WTC11 (cell line): ENCODE results near the gene CKB.

Experiments
- CREM ChIP-seq: sonication (generic); formaldehyde crosslinking; IDR thresholded peaks from 2 replicates; pipeline ENCODE4 v1.8.1; 2022; ENCODE audit warnings: mild to moderate bottlenecking, missing genetic modification reagents, moderate library complexity
- FOXP1 ChIP-seq: sonication (generic); formaldehyde crosslinking; IDR thresholded peaks from 2 replicates; pipeline ENCODE4 v1.8.0; 2022; ENCODE audit warnings: missing genetic modification reagents, mild to moderate bottlenecking, moderate library complexity, borderline replicate concordance
- MXD4 ChIP-seq: fragments of 250-450 bp; sonication (Bioruptor Pico); IDR thresholded peaks from 2 replicates; pipeline ENCODE4 v1.8.0; 2021; ENCODE audit warnings: mild to moderate bottlenecking, moderate library complexity, borderline replicate concordance
- NFYB ChIP-seq: sonication (generic); formaldehyde crosslinking; conservative IDR thresholded peaks from 2 replicates; pipeline ENCODE4 v1.8.0; 2022; ENCODE audit warnings: low read depth, missing genetic modification reagents
- NR2C2 ChIP-seq: sonication (generic); formaldehyde crosslinking; IDR thresholded peaks from 2 replicates; pipeline ENCODE4 v1.8.0; 2022; ENCODE audit warnings: mild to moderate bottlenecking, missing genetic modification reagents
- RELA ChIP-seq: sonication (generic); formaldehyde crosslinking; IDR thresholded peaks from 2 replicates; pipeline ENCODE4 v1.8.1; 2022; ENCODE audit warnings: missing genetic modification reagents, mild to moderate bottlenecking, borderline replicate concordance
- ZNF138 ChIP-seq: sonication (generic); formaldehyde crosslinking; conservative IDR thresholded peaks from 2 replicates; pipeline ENCODE4 v1.8.1; 2022; ENCODE audit warnings: mild to moderate bottlenecking, moderate library complexity, missing genetic modification reagents
- ZNF317 ChIP-seq: sonication (generic); formaldehyde crosslinking; IDR thresholded peaks from 2 replicates; pipeline ENCODE4 v1.8.1; 2023; ENCODE audit warnings: low read depth, mild to moderate bottlenecking, moderate library complexity, missing genetic modification reagents, borderline replicate concordance
- ZNF416 ChIP-seq: fragments of 250-450 bp; sonication (Bioruptor Pico); IDR thresholded peaks from 2 replicates; pipeline ENCODE4 v1.9.0; 2021; ENCODE audit warnings: mild to moderate bottlenecking, inconsistent platforms
- TF ChIP-seq, protein P1 (sequence below): fragments of 200-600 bp; IDR thresholded peaks from 2 replicates; pipeline ENCODE4 v1.8.0; 2022; ENCODE audit warnings: antibody characterized with exemption
- TF ChIP-seq, protein P2 (sequence below): sonication (generic); formaldehyde crosslinking; IDR thresholded peaks from 2 replicates; pipeline ENCODE4 v1.8.1; 2023; ENCODE audit warnings: mild to moderate bottlenecking, missing genetic modification reagents, moderate library complexity
- TF ChIP-seq, protein P3 (sequence below): sonication (generic); formaldehyde crosslinking; IDR thresholded peaks from 2 replicates; pipeline ENCODE4 v1.8.0; 2022; ENCODE audit warnings: mild to moderate bottlenecking, missing genetic modification reagents

DNA sequence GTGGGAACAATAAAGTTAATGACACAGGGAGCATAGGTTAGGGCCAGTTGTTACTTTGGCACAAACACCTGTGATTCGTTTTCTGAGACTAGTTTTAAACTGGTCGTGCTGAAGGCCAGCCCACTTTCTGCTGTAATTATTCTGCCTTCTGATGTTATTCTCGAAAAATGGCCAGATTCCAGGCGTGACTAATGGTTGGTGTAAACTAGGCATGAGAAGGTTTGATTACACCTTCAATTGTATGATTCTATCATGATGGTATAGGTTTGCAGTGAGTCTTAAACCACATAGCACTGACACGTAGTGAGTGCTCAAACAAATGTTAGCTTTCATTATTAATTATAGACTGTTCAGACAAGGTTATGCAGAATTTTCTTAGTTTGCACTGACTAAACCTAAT, 39.0 kb downstream of the CKB start:
- TF ChIP-seq, protein P1, sequence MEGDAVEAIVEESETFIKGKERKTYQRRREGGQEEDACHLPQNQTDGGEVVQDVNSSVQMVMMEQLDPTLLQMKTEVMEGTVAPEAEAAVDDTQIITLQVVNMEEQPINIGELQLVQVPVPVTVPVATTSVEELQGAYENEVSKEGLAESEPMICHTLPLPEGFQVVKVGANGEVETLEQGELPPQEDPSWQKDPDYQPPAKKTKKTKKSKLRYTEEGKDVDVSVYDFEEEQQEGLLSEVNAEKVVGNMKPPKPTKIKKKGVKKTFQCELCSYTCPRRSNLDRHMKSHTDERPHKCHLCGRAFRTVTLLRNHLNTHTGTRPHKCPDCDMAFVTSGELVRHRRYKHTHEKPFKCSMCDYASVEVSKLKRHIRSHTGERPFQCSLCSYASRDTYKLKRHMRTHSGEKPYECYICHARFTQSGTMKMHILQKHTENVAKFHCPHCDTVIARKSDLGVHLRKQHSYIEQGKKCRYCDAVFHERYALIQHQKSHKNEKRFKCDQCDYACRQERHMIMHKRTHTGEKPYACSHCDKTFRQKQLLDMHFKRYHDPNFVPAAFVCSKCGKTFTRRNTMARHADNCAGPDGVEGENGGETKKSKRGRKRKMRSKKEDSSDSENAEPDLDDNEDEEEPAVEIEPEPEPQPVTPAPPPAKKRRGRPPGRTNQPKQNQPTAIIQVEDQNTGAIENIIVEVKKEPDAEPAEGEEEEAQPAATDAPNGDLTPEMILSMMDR: no peak
- no peak for TF ChIP-seq ZNF317 (CRISPR knock-in tag)
- no peak for TF ChIP-seq NFYB (CRISPR knock-in tag)
- TF ChIP-seq RELA (CRISPR knock-in tag): no peak
- TF ChIP-seq, protein P2, sequence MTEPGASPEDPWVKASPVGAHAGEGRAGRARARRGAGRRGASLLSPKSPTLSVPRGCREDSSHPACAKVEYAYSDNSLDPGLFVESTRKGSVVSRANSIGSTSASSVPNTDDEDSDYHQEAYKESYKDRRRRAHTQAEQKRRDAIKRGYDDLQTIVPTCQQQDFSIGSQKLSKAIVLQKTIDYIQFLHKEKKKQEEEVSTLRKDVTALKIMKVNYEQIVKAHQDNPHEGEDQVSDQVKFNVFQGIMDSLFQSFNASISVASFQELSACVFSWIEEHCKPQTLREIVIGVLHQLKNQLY (CRISPR knock-in tag): no peak
- no peak for TF ChIP-seq CREM (CRISPR knock-in tag)
- no peak for TF ChIP-seq ZNF138 (CRISPR knock-in tag)
- TF ChIP-seq NR2C2 (CRISPR knock-in tag): no peak
- TF ChIP-seq, protein P3, sequence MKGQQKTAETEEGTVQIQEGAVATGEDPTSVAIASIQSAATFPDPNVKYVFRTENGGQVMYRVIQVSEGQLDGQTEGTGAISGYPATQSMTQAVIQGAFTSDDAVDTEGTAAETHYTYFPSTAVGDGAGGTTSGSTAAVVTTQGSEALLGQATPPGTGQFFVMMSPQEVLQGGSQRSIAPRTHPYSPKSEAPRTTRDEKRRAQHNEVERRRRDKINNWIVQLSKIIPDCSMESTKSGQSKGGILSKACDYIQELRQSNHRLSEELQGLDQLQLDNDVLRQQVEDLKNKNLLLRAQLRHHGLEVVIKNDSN: no peak
- no peak for TF ChIP-seq ZNF416
- no peak for TF ChIP-seq MXD4 (CRISPR knock-in tag)
- TF ChIP-seq FOXP1: no peak
